Measurements from ENCODE around the gene KCNK18.

DNA sequence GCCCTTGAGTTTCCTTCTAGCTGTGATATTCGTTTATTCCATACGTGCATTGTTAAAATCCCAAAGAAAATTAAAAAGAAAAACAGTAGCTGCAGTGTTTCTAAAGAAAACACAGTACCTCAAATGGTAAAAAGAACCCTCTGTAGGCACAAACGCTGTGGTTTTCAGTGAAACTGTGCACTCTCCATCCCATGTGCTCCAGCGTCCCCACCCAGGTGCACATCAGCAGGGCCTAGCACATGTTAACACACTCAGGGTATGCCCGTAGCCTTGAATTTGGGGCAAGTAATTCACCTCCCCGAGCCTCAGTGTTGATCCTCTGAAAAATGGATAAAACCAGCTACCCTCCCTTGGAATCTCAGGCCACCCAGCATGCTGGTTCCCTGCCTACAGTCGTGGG is 53.1 kb downstream of the KCNK18 start:
- no peak for TF ChIP-seq POLR2A (IDR thresholded peaks at IDR 0.05)
- TF ChIP-seq, protein P1, sequence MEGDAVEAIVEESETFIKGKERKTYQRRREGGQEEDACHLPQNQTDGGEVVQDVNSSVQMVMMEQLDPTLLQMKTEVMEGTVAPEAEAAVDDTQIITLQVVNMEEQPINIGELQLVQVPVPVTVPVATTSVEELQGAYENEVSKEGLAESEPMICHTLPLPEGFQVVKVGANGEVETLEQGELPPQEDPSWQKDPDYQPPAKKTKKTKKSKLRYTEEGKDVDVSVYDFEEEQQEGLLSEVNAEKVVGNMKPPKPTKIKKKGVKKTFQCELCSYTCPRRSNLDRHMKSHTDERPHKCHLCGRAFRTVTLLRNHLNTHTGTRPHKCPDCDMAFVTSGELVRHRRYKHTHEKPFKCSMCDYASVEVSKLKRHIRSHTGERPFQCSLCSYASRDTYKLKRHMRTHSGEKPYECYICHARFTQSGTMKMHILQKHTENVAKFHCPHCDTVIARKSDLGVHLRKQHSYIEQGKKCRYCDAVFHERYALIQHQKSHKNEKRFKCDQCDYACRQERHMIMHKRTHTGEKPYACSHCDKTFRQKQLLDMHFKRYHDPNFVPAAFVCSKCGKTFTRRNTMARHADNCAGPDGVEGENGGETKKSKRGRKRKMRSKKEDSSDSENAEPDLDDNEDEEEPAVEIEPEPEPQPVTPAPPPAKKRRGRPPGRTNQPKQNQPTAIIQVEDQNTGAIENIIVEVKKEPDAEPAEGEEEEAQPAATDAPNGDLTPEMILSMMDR (IDR thresholded peaks at IDR 0.05) = no peak

Measured in right lobe of liver (tissue), 4 donors.